ENCODE data around the gene GPC6.

GRCh38 chr13:94280349-94280748 lies 1053.7 kb downstream of the GPC6 start:
- TF ChIP-seq CTCF (conservative IDR thresholded peaks at IDR 0.05) (no peak), ZFX (IDR thresholded peaks at IDR 0.05) (no peak)
